D721Med (cell line): Measurements from ENCODE around the gene LPO.

Experiments used
- DNase-seq: peaks from one replicate; pipeline ENCODE4 v3.0.0; 2011; ENCODE audit warnings: low spot score; ENCODE audit not compliant: insufficient read length
- FAIRE-seq: peaks from 2 replicates; lab custom pipeline; 2011; peaks lifted over from hg19 to GRCh38; lab: Jason Lieb, UNC
- TF ChIP-seq, protein P1 (sequence below): IDR thresholded peaks from 2 replicates; pipeline ENCODE4 v1.5.1; 2012; ENCODE audit warnings: mild to moderate bottlenecking, control low read depth; ENCODE audit not compliant: insufficient read depth; ENCODE audit errors: missing control alignments

The LPO gene

GRCh38 chr17:58289869-58290268 is 51.5 kb downstream of the LPO start:
- no peak for DNase-seq
- no peak for FAIRE-seq
- TF ChIP-seq, protein P1, sequence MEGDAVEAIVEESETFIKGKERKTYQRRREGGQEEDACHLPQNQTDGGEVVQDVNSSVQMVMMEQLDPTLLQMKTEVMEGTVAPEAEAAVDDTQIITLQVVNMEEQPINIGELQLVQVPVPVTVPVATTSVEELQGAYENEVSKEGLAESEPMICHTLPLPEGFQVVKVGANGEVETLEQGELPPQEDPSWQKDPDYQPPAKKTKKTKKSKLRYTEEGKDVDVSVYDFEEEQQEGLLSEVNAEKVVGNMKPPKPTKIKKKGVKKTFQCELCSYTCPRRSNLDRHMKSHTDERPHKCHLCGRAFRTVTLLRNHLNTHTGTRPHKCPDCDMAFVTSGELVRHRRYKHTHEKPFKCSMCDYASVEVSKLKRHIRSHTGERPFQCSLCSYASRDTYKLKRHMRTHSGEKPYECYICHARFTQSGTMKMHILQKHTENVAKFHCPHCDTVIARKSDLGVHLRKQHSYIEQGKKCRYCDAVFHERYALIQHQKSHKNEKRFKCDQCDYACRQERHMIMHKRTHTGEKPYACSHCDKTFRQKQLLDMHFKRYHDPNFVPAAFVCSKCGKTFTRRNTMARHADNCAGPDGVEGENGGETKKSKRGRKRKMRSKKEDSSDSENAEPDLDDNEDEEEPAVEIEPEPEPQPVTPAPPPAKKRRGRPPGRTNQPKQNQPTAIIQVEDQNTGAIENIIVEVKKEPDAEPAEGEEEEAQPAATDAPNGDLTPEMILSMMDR: no peak

GRCh38 chr17:58291246-58291645 is 52.9 kb downstream of the LPO start:
- TF ChIP-seq, protein P1: no peak
- no peak for FAIRE-seq
- DNase-seq: no peak

DNA sequence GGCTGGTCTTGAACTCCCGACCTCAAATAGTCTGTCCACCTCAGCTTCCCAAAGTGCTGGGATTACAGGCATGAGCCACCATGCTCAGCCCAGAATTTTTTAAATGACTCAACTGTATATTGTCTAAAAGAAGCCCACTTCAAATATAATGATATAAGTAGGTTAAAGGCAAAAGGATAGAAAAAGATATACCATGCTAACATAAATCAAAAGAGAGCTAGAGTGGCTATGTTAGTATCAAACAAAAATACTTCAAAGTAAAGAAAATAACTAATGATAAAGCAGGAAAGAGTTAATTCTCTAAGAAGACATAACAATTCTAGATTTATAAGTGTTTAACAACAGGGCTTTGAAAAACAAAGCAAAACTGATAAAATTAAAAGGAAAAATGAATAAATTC is 55.6 kb downstream of the LPO start:
- no peak for FAIRE-seq
- no peak for DNase-seq
- TF ChIP-seq, protein P1: no peak

GRCh38 chr17:58300336-58300735 is 62.0 kb downstream of the LPO start:
- no peak for DNase-seq
- TF ChIP-seq, protein P1: no peak
- FAIRE-seq: no peak

- no peak for DNase-seq
- TF ChIP-seq, protein P1: no peak
- no peak for FAIRE-seq
These were observed 63.2 kb downstream of the LPO start for GRCh38 chr17:58301504-58302150.

- peak; percentile 10 for DNase-seq
These were observed 64.0 kb downstream of the LPO start for GRCh38 chr17:58302171-58302918.

More at GRCh38 chr17:58302171-58302918, 64.0 kb downstream of the LPO start:
- FAIRE-seq: no peak
- TF ChIP-seq, protein P1: no peak
